H1 (cell line): ENCODE data around the gene REG4. TPM values are rescaled to one million over a fixed set of nuclear protein-coding genes. Genes with fewer than 3 reads are reported as not detected.

Source experiments
- CTCF ChIA-PET: fragments of 300-600 bp; sonication (Branson Sonifier 250); formaldehyde crosslinking; loops from one replicate; lab custom pipeline; 2021; ENCODE audit not compliant: partially characterized antibody; lab: Charles Lee
- POLR2A ChIA-PET: fragments of 300-600 bp; sonication (Branson Sonifier 250); formaldehyde crosslinking; loops from one replicate; lab custom pipeline; 2021; ENCODE audit warnings: inconsistent platforms; ENCODE audit not compliant: partially characterized antibody; lab: Charles Lee
- DNase-seq, 2 experiments: peaks; one replicate each; pipeline versions ENCODE4 v3.0.0 to v3.0.0-alpha.2; 2010 to 2022; ENCODE audit warnings: low spot score in 2 of 2, low read depth in 1 of 2, mixed read lengths in 1 of 2
- FAIRE-seq: peaks from 2 replicates; lab custom pipeline; 2011; peaks lifted over from hg19 to GRCh38; lab: Jason Lieb, UNC
- H2AFZ ChIP-seq: 2 replicates; pipeline ENCODE4 v1.8.1; 2012; ENCODE audit warnings: low read length, inconsistent platforms
- H2AK5ac ChIP-seq: 2 replicates; pipeline ENCODE4 v1.6.1; 2013; ENCODE audit warnings: low read depth, low read length
- H2BK120ac ChIP-seq: replicated peaks from 2 replicates; pipeline ENCODE3; 2013; ENCODE audit warnings: low read depth, low read length, inconsistent platforms
- H2BK12ac ChIP-seq: 2 replicates; pipeline ENCODE4 v1.6.1; 2013; ENCODE audit warnings: low read depth, low read length
- H2BK15ac ChIP-seq: 2 replicates; pipeline ENCODE4 v1.6.1; 2013; ENCODE audit warnings: low read length
- H2BK20ac ChIP-seq: 2 replicates; pipeline ENCODE4 v1.6.1; 2013; ENCODE audit warnings: low read length
- H2BK5ac ChIP-seq: 2 replicates; pipeline ENCODE4 v1.6.1; 2013; ENCODE audit warnings: low read depth, low read length
- H3K14ac ChIP-seq: 2 replicates; pipeline ENCODE4 v1.6.1; 2013; ENCODE audit warnings: inconsistent platforms; ENCODE audit not compliant: insufficient read length
- H3K18ac ChIP-seq: 2 replicates; pipeline ENCODE4 v1.6.1; 2013; ENCODE audit warnings: low read length; ENCODE audit errors: extremely low read depth
- H3K23ac ChIP-seq: 2 replicates; pipeline ENCODE4 v1.6.1; 2013; ENCODE audit warnings: inconsistent platforms; ENCODE audit not compliant: insufficient read length
- H3K23me2 ChIP-seq: 2 replicates; pipeline ENCODE4 v1.6.1; 2013; ENCODE audit warnings: low read depth, low read length
- H3K27ac ChIP-seq: 2 replicates; pipeline ENCODE4 v1.6.1; 2011; ENCODE audit warnings: low read depth, low read length, inconsistent platforms
- H3K27me3 ChIP-seq, 4 experiments: replicated peaks in 1 of 4; 1 replicate in 1 of 4; 2 replicates in 3 of 4; pipeline versions ENCODE4 v1.6.1 to v1.8.1; 2011 to 2013; ENCODE audit warnings: low read length in 3 of 4, mild to moderate bottlenecking in 3 of 4, inconsistent platforms in 2 of 4, mixed read lengths in 2 of 4, moderate library complexity in 1 of 4; ENCODE audit not compliant: control insufficient read depth in 3 of 4, insufficient read depth in 3 of 4; ENCODE audit errors: extremely low read depth in 1 of 4
- H3K36me3 ChIP-seq, 4 experiments: 2 replicates each; pipeline versions ENCODE4 v1.6.1 to v1.8.1; 2011 to 2013; ENCODE audit warnings: mild to moderate bottlenecking in 4 of 4, low read length in 3 of 4, moderate library complexity in 2 of 4, control low read depth in 1 of 4, inconsistent platforms in 1 of 4; ENCODE audit not compliant: insufficient read depth in 4 of 4, control insufficient read depth in 2 of 4
- H3K4ac ChIP-seq: replicated peaks from 2 replicates; pipeline ENCODE3; 2013; ENCODE audit warnings: low read length, low read depth, mixed read lengths, inconsistent platforms; ENCODE audit not compliant: insufficient read length
- H3K4me1 ChIP-seq, 4 experiments: replicated peaks in 1 of 4; 1 replicate in 1 of 4; 2 replicates in 3 of 4; pipeline versions ENCODE4 v1.6.1 to v1.8.1; 2011 to 2013; ENCODE audit warnings: low read length in 3 of 4, inconsistent platforms in 2 of 4, mixed read lengths in 1 of 4; ENCODE audit not compliant: insufficient read depth in 4 of 4, control insufficient read depth in 3 of 4
- H3K4me2 ChIP-seq, 2 experiments: 2 replicates each; pipeline versions ENCODE4 v1.6.1 to v1.8.1; 2011 to 2013; ENCODE audit warnings: low read depth in 2 of 2, low read length in 2 of 2, control low read depth in 1 of 2, inconsistent platforms in 1 of 2, mild to moderate bottlenecking in 1 of 2; ENCODE audit not compliant: insufficient read depth in 1 of 2
- H3K4me3 ChIP-seq, 4 experiments: fragments of 200-600, 300-600 bp in 1 of 4; sonication (generic), shearing (Covaris generic), sonication (Bioruptor Twin) in 1 of 4; 2 replicates each; pipeline versions ENCODE4 v1.5.1 to v1.8.1; 2011 to 2016; ENCODE audit warnings: low read length in 4 of 4, low read depth in 3 of 4, control low read depth in 2 of 4, inconsistent platforms in 2 of 4, mild to moderate bottlenecking in 2 of 4, mixed read lengths in 1 of 4, moderate library complexity in 1 of 4; ENCODE audit not compliant: insufficient read depth in 2 of 4; ENCODE audit errors: extremely low read depth in 1 of 4
- H3K56ac ChIP-seq: replicated peaks from 2 replicates; pipeline ENCODE3; 2013; ENCODE audit warnings: low read depth, mild to moderate bottlenecking, mixed read lengths, low read length, inconsistent platforms; ENCODE audit not compliant: insufficient read length
- H3K79me1 ChIP-seq: 2 replicates; pipeline ENCODE4 v1.6.1; 2013; ENCODE audit warnings: low read depth, low read length, control low read depth
- H3K79me2 ChIP-seq, 2 experiments: 2 replicates each; pipeline versions ENCODE4 v1.6.1 to v1.8.1; 2012 to 2013; ENCODE audit warnings: low read length in 2 of 2, mild to moderate bottlenecking in 2 of 2, inconsistent platforms in 1 of 2; ENCODE audit not compliant: insufficient read depth in 2 of 2, control insufficient read depth in 1 of 2
- H3K9ac ChIP-seq, 4 experiments: replicated peaks in 1 of 4; 1 replicate in 1 of 4; 2 replicates in 3 of 4; pipeline versions ENCODE4 v1.6.1 to v1.8.1; 2011 to 2013; ENCODE audit warnings: low read depth in 3 of 4, low read length in 3 of 4, control low read depth in 2 of 4, mild to moderate bottlenecking in 2 of 4, moderate library complexity in 2 of 4, inconsistent platforms in 1 of 4; ENCODE audit errors: extremely low read depth in 1 of 4
- H3K9me3 ChIP-seq, 2 experiments: 2 replicates each; pipeline versions ENCODE4 v1.6.1 to v1.8.1; 2012 to 2013; ENCODE audit warnings: mild to moderate bottlenecking in 2 of 2, moderate library complexity in 2 of 2, control low read depth in 1 of 2, inconsistent platforms in 1 of 2, low read depth in 1 of 2, low read length in 1 of 2, mixed read lengths in 1 of 2; ENCODE audit not compliant: insufficient read depth in 2 of 2
- H4K20me1 ChIP-seq, 2 experiments: replicated peaks in 1 of 2; 2 replicates each; pipeline versions ENCODE3 to v1.8.1; 2011 to 2013; ENCODE audit warnings: inconsistent platforms in 2 of 2, low read length in 2 of 2, mild to moderate bottlenecking in 1 of 2; ENCODE audit not compliant: insufficient read depth in 2 of 2, control insufficient read depth in 1 of 2
- H4K5ac ChIP-seq: 2 replicates; pipeline ENCODE4 v1.6.1; 2013; ENCODE audit warnings: low read length, low read depth, mixed read lengths, inconsistent platforms; ENCODE audit not compliant: insufficient read length
- H4K8ac ChIP-seq: 2 replicates; pipeline ENCODE4 v1.8.0; 2013; ENCODE audit warnings: mild to moderate bottlenecking, moderate library complexity, low read length, inconsistent platforms; ENCODE audit not compliant: insufficient read depth; ENCODE audit errors: extremely low read depth
- H4K91ac ChIP-seq: replicated peaks from 2 replicates; pipeline ENCODE3; 2013; ENCODE audit warnings: low read length, mixed read lengths, inconsistent platforms; ENCODE audit not compliant: insufficient read length
- ATF3 ChIP-seq: IDR thresholded peaks from 2 replicates; pipeline ENCODE4 v1.6.1; 2011; ENCODE audit warnings: low read depth, mild to moderate bottlenecking, low read length; ENCODE audit not compliant: insufficient read depth
- CBX8 ChIP-seq: fragments of 300-800, 300-1000 bp; sonication (generic); IDR thresholded peaks from 2 replicates; pipeline ENCODE4 v1.7.1; 2016; ENCODE audit warnings: low read depth, low read length, borderline replicate concordance
- NANOG ChIP-seq: IDR thresholded peaks from 2 replicates; pipeline ENCODE4 v1.6.1; 2011; ENCODE audit warnings: low read length, low read depth, mild to moderate bottlenecking, inconsistent platforms; ENCODE audit not compliant: insufficient read depth, poor library complexity, severe bottlenecking
- SP4 ChIP-seq: IDR thresholded peaks from 2 replicates; pipeline ENCODE4 v1.6.1; 2012; ENCODE audit warnings: low read length, inconsistent platforms
- SRF ChIP-seq: IDR thresholded peaks from 2 replicates; pipeline ENCODE4 v1.6.1; 2011; ENCODE audit warnings: mild to moderate bottlenecking, low read depth, low read length, moderate library complexity
- SUZ12 ChIP-seq: fragments of 200-600 bp; sonication (generic); IDR thresholded peaks from 2 replicates; pipeline ENCODE4 v1.6.1; 2012; ENCODE audit warnings: mild to moderate bottlenecking, inconsistent platforms, low read length, moderate library complexity, mixed read lengths
- TAF7 ChIP-seq: optimal IDR thresholded peaks from 2 replicates; pipeline ENCODE3; 2011; ENCODE audit warnings: low read depth, mild to moderate bottlenecking, inconsistent platforms, low read length, moderate library complexity, borderline replicate concordance
- TCF12 ChIP-seq: IDR thresholded peaks from 2 replicates; pipeline ENCODE4 v1.6.1; 2011; ENCODE audit warnings: low read depth, mild to moderate bottlenecking, low read length
- WGBS, 2 experiments: shearing (Covaris generic) in 1 of 2; methylation state at CpG; one replicate each; pipeline versions ENCODE4 v1.1.6 to v1.1.7; 2013 to 2015; ENCODE audit warnings: low lambda C conversion rate in 2 of 2, mixed read lengths in 2 of 2, inconsistent platforms in 1 of 2, low coverage in 1 of 2, missing lambda C conversion rate in 1 of 2; ENCODE audit not compliant: insufficient replicate concordance in 2 of 2, insufficient coverage in 1 of 2, insufficient read length in 1 of 2; ENCODE audit errors: extremely low coverage in 1 of 2, missing lambda C conversion rate in 1 of 2; 5-methylcytosine and 5-hydroxymethylcytosine counted together
- polyA plus RNA-seq, 7 experiments: library from polyadenylated mRNA; depleted of rRNA in 3 of 7; stranded (reverse) in 5 of 7; unstranded in 2 of 7; fragments of >200 nt in 5 of 7; fragments of 200-250 nt in 2 of 7; gene quantifications; 1 replicate in 5 of 7; 2 replicates in 1 of 7; 4 replicates in 1 of 7; pipeline versions ENCODE4 v1.2.1 to v1.2.3, GENCODE V29; 2011 to 2013; ENCODE audit warnings: missing spikeins in 2 of 7, mixed read lengths in 2 of 7
- total RNA-seq: library from RNA; stranded (reverse); fragmentation: NEBNext Ultra II Directional; extraction: Animal tissue kit (Norgen Biotek cat#: 25700); gene quantifications from 2 replicates; pipeline ENCODE4 v1.2.1, GENCODE V29; 2021

REG4 gene
- total and polyA plus RNA-seq, 2 of the 8 experiments (the other 6 are each of a cell fraction or from before 2014, with no cell fraction given): not detected

DNA sequence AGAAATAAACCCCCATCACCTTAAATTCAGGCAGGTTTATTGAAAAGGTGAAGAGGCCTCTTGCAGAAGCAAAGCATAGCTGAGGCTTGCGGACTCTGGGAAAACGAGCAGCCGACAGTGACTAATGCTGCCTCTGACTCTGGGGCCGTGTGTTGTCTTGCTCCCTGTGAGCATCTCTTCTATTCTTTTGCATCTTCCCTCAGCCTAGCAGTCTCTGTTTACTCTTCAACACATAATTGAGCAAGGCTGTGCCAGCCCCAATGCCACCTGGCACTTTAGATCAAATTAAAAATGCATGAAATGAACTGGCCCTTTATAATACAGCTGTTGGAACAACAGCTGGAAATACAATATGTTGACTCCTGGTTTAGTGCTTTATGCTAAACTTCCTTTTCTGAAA is 18.4 kb upstream of the REG4 start:
- POLR2A ChIA-PET: no interaction called here
- Histone ChIP-seq H2AK5ac (no peak overlapping the region), H3K56ac (no peak overlapping the region), H4K20me1 (no peaks in the 10 kb centered on the region), H3K27me3 (no peaks in the 10 kb centered on the region), H3K9me3 (no peaks in the 10 kb centered on the region), H3K27ac (no peak overlapping the region), H3K4me2 (no peak overlapping the region), H3K36me3 (no peaks in the 10 kb centered on the region), H3K23ac (no peak overlapping the region), H3K23me2 (0 out of 2 replicates have a peak, but pooled peaks cover 2% of the 10 kb centered on the region), H2BK12ac (no peak overlapping the region), H2BK20ac (no peak overlapping the region), H3K4me3 (no peak overlapping the region), H2BK120ac (no peak overlapping the region), H2BK5ac (no peak overlapping the region), H3K4ac (no peak overlapping the region), H3K4me1 (no peaks in the 10 kb centered on the region), H3K18ac (no peak overlapping the region), H3K14ac (no peak overlapping the region), H4K5ac (no peak overlapping the region), H4K91ac (no peak overlapping the region), H3K79me1 (no peaks in the 10 kb centered on the region), H2AFZ (no peak overlapping the region), H4K8ac (no peak overlapping the region), H2BK15ac (no peak overlapping the region), H3K79me2 (no peaks in the 10 kb centered on the region), H3K9ac (no peak overlapping the region)
- CTCF ChIA-PET: interaction anchor here (1.2 kb wide), 1 partner anchor 15 kb away, joined by 3 read pairs; no protein-coding TSS in a partner anchor
- TF ChIP-seq SRF (no peak), TCF12 (no peak), CBX8 (no peak), SUZ12 (no peak), TAF7 (no peak), ATF3 (no peak), SP4 (no peak), NANOG (no peak)
- WGBS, 2 experiments: 82% methylated on average over 4 of the region's 4 CpGs; no CpG with 5 or more reads in 1 of the 2 experiments
- FAIRE-seq: no peak
- no peak for DNase-seq
